ENCODE data around the gene ABCG4. TPM values are rescaled to one million over a fixed set of nuclear protein-coding genes. Genes with fewer than 3 reads are reported as not detected.

ABCG4 gene
- total and polyA plus RNA-seq, 4 donors, result 0.03 to 0.17 (median 0.05) TPM; not detected in 1

DNA sequence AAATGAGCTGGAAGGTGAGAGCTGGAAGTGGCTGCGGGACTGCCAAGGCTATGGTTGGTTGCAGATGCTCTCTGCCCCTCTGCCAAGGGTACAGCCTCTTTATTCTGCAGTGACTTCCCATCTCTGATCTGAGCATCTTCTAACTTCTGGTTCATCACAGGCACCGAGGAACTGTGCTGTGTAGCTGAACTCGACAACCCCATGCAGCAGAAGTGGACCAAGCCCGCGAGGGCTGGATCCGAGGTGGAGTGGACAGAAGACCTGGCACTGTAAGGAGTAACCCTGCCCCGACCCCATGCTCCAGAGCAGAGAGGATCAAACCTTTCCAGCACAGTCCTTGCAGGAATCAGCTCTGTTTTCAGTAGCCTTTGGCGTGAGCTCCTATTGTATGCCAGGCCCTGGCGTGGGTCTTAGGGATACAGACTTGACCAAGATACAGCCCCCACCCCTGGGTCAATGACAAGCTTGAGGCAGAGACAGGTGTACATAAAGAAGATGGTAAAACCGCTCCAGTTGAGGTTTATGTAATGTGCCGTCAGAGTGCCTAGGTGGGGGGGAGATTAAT is 37.4 kb upstream of the ABCG4 start (continued):
- no peak for TF ChIP-seq RXRA (IDR thresholded peaks at IDR 0.05)
- no peak for TF ChIP-seq GABPA (IDR thresholded peaks at IDR 0.05 in 1 of 2, conservative IDR thresholded peaks at IDR 0.05 in 1 of 2)
- TF ChIP-seq FOXA2 (IDR thresholded peaks at IDR 0.05), result no peak
- TF ChIP-seq, protein P1, sequence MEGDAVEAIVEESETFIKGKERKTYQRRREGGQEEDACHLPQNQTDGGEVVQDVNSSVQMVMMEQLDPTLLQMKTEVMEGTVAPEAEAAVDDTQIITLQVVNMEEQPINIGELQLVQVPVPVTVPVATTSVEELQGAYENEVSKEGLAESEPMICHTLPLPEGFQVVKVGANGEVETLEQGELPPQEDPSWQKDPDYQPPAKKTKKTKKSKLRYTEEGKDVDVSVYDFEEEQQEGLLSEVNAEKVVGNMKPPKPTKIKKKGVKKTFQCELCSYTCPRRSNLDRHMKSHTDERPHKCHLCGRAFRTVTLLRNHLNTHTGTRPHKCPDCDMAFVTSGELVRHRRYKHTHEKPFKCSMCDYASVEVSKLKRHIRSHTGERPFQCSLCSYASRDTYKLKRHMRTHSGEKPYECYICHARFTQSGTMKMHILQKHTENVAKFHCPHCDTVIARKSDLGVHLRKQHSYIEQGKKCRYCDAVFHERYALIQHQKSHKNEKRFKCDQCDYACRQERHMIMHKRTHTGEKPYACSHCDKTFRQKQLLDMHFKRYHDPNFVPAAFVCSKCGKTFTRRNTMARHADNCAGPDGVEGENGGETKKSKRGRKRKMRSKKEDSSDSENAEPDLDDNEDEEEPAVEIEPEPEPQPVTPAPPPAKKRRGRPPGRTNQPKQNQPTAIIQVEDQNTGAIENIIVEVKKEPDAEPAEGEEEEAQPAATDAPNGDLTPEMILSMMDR (IDR thresholded peaks at IDR 0.05; ENCODE audit: low read depth, low read length, missing input control), result no peak

DNA sequence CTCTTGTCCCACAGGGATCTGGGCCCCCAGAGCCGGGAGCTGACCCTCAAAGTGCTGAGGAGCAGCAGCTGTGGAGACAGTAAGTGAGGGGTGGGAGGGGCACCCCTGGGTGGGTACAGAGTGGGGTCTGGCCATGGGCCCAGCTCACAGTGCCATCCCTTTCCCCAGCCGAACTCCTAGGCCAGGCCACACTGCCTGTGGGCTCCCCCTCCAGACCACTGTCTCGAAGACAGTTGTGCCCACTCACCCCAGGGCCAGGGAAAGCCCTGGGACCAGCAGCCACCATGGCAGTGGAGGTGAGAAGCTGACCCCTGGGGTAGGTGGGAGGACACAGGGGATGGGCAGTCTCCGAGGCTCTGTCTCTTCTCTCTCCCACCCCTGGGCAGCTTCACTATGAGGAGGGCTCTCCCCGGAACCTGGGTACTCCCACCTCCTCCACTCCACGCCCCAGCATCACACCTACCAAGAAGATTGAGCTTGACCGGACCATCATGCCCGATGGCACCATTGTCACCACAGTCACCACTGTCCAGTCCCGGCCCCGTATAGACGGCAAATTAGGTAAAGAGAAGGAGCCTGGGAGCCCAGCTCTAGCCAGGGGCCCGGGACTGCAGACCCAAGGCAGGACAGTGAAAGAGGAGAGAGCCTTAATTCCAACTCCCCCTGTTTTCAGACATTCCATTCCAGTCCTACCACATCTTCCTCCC is 36.4 kb upstream of the ABCG4 start:
- 91% methylated on average over 12 of the region's 12 CpGs for WGBS
- H3K27ac ChIP-seq (ENCODE audit: low read depth in 1 of 2, low read length in 2 of 2), result no peak overlapping the region

DNA sequence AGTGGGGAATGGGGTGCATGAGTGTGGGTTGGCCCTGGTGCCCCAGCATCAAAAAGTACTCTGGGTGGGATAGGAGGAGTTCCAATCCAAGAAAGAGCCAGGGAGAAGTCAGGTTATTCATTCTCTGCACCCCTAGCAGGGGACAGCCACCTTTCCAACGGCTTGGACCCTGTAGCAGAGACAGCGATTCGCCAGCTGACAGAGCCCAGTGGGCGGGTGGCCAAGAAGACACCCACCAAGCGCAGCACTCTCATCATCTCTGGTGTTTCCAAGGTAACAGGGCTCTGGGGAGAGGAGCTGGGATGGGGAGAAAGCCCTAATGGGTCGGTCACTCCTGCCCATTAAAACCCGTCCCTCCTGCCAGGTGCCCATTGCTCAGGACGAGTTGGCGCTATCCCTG is 35.1 kb upstream of the ABCG4 start:
- Histone ChIP-seq H3K9me3 (ENCODE audit: control insufficient read depth in 4 of 4, low read length in 3 of 4) (no peaks in the 10 kb centered on the region), H3K4me3 (ENCODE audit: low read depth in 1 of 3, low read length in 3 of 3) (no peak overlapping the region), H3K27ac (ENCODE audit: low read depth in 1 of 2, low read length in 2 of 2) (no peak overlapping the region), H3K36me3 (ENCODE audit: control insufficient read depth in 4 of 4, insufficient read depth in 3 of 4, low read depth in 1 of 4, low read length in 3 of 4) (peaks cover 7 to 48% (median 24%) of the 10 kb centered on the region in 4 donors), H3K9ac (ENCODE audit: low read depth in 1 of 2, low read length in 2 of 2) (no peak overlapping the region), H3K27me3 (ENCODE audit: control insufficient read depth in 4 of 4, insufficient read depth in 4 of 4, low read length in 3 of 4) (no peaks in the 10 kb centered on the region), H3K4me1 (ENCODE audit: control insufficient read depth in 4 of 4, insufficient read depth in 4 of 4, low read length in 3 of 4) (peaks cover 4 to 10% (median 8%) of the 10 kb centered on the region in 4 donors)
- TF ChIP-seq, protein P1 (IDR thresholded peaks at IDR 0.05; ENCODE audit: low read depth, low read length, missing input control), result no peak
- TF ChIP-seq, protein P2, sequence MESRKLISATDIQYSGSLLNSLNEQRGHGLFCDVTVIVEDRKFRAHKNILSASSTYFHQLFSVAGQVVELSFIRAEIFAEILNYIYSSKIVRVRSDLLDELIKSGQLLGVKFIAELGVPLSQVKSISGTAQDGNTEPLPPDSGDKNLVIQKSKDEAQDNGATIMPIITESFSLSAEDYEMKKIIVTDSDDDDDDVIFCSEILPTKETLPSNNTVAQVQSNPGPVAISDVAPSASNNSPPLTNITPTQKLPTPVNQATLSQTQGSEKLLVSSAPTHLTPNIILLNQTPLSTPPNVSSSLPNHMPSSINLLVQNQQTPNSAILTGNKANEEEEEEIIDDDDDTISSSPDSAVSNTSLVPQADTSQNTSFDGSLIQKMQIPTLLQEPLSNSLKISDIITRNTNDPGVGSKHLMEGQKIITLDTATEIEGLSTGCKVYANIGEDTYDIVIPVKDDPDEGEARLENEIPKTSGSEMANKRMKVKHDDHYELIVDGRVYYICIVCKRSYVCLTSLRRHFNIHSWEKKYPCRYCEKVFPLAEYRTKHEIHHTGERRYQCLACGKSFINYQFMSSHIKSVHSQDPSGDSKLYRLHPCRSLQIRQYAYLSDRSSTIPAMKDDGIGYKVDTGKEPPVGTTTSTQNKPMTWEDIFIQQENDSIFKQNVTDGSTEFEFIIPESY (IDR thresholded peaks at IDR 0.05), result no peak
- TF ChIP-seq NR2F2 (IDR thresholded peaks at IDR 0.05) (no peak), JUND (IDR thresholded peaks at IDR 0.05) (no peak), GABPA (IDR thresholded peaks at IDR 0.05 in 1 of 2, conservative IDR thresholded peaks at IDR 0.05 in 1 of 2) (no peak)
- TF ChIP-seq, protein P3, sequence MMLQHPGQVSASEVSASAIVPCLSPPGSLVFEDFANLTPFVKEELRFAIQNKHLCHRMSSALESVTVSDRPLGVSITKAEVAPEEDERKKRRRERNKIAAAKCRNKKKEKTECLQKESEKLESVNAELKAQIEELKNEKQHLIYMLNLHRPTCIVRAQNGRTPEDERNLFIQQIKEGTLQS (IDR thresholded peaks at IDR 0.05), result no peak
- WGBS, result 98% methylated on average over 9 of the region's 9 CpGs
- no peak for DNase-seq (ENCODE audit: low spot score)

More for the DNA sequence above, 36.4 kb upstream of the ABCG4 start:
- H3K9ac ChIP-seq (ENCODE audit: low read depth in 1 of 2, low read length in 2 of 2), result no peak overlapping the region
- no peak for DNase-seq (ENCODE audit: low spot score)
- TF ChIP-seq FOXA1 (IDR thresholded peaks at IDR 0.05) (no peak), HNF4A (conservative IDR thresholded peaks at IDR 0.05) (no peak), RXRA (IDR thresholded peaks at IDR 0.05) (no peak), YY1 (IDR thresholded peaks at IDR 0.05) (no peak), GABPA (IDR thresholded peaks at IDR 0.05 in 1 of 2, conservative IDR thresholded peaks at IDR 0.05 in 1 of 2) (no peak), NR2F2 (IDR thresholded peaks at IDR 0.05) (no peak), EGR1 (IDR thresholded peaks at IDR 0.05; ENCODE audit: low read depth in 2 of 2) (no peak), FOXA2 (IDR thresholded peaks at IDR 0.05) (no peak), JUND (IDR thresholded peaks at IDR 0.05) (no peak), RAD21 (IDR thresholded peaks at IDR 0.05) (no peak), HNF4G (IDR thresholded peaks at IDR 0.05) (no peak)
- TF ChIP-seq, protein P3 (IDR thresholded peaks at IDR 0.05), result no peak
- TF ChIP-seq, protein P4, sequence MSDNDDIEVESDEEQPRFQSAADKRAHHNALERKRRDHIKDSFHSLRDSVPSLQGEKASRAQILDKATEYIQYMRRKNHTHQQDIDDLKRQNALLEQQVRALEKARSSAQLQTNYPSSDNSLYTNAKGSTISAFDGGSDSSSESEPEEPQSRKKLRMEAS (IDR thresholded peaks at IDR 0.05), result no peak
- TF ChIP-seq, protein P2 (IDR thresholded peaks at IDR 0.05), result no peak
- H3K4me1 ChIP-seq (ENCODE audit: control insufficient read depth in 4 of 4, insufficient read depth in 4 of 4, low read length in 3 of 4), result peaks cover 8 to 19% (median 17%) of the 10 kb centered on the region in 4 donors
- no peaks in the 10 kb centered on the region for H3K27me3 ChIP-seq (ENCODE audit: control insufficient read depth in 4 of 4, insufficient read depth in 4 of 4, low read length in 3 of 4)
- peaks cover 7 to 48% (median 24%) of the 10 kb centered on the region in 4 donors for H3K36me3 ChIP-seq (ENCODE audit: control insufficient read depth in 4 of 4, insufficient read depth in 3 of 4, low read depth in 1 of 4, low read length in 3 of 4)
- no peaks in the 10 kb centered on the region for H3K9me3 ChIP-seq (ENCODE audit: control insufficient read depth in 4 of 4, low read length in 3 of 4)
- H3K4me3 ChIP-seq (ENCODE audit: low read depth in 1 of 3, low read length in 3 of 3), result no peak overlapping the region
